ENCODE results near the gene ACOT11.
"Not testable (repeated sequence)": the region's sequence is repeated elsewhere in the genome, so short reads cannot be mapped to it uniquely, and the experiment has no call there.

Gene ACOT11

GRCh38 chr1:54623216-54624007 is 75.4 kb downstream of the ACOT11 start, which contains the start of gene FAM151A:
FAM151A (minus strand) TSS chr1:54623525; CDS start chr1:54623395, 130 bp downstream.
- no peaks in the 10 kb centered on the region for H3K27me3 ChIP-seq (ENCODE audit: control insufficient read depth, insufficient read depth, low read length, poor library complexity, severe bottlenecking)
- H3K4me3 ChIP-seq (ENCODE audit: insufficient read depth, low read depth, low read length): no peak within 1 kb of the TSS
- H3K27ac ChIP-seq (ENCODE audit: insufficient read depth, low read depth, low read length, poor library complexity, severe bottlenecking): no peak within 1 kb of the TSS
- 84 to 87% methylated on average over 18 of the region's 18 CpGs for WGBS, 2 experiments
- peaks cover 5% of the 10 kb centered on the region for H3K4me1 ChIP-seq (ENCODE audit: control insufficient read depth, insufficient read depth, low read length)
- no peaks in the 10 kb centered on the region for H3K9me3 ChIP-seq (ENCODE audit: control insufficient read depth, low read length)
- no peaks in the 10 kb centered on the region for H3K36me3 ChIP-seq (ENCODE audit: control insufficient read depth, insufficient read depth, low read length)

GRCh38 chr1:54624466-54625464 is 76.7 kb downstream of the ACOT11 start:
- peaks cover 3% of the 10 kb centered on the region for H3K4me1 ChIP-seq (ENCODE audit: control insufficient read depth, insufficient read depth, low read length)
- H3K4me3 ChIP-seq (ENCODE audit: insufficient read depth, low read depth, low read length): no peak overlapping the region
- H3K27ac ChIP-seq (ENCODE audit: insufficient read depth, low read depth, low read length, poor library complexity, severe bottlenecking): no peak overlapping the region
- H3K9me3 ChIP-seq (ENCODE audit: control insufficient read depth, low read length): no peaks in the 10 kb centered on the region
- WGBS, 2 experiments: 83% methylated on average over 7 to 8 of the region's 8 CpGs
- no peaks in the 10 kb centered on the region for H3K27me3 ChIP-seq (ENCODE audit: control insufficient read depth, insufficient read depth, low read length, poor library complexity, severe bottlenecking)
- H3K36me3 ChIP-seq (ENCODE audit: control insufficient read depth, insufficient read depth, low read length): no peaks in the 10 kb centered on the region

- no peak overlapping the region for H3K27ac ChIP-seq (ENCODE audit: insufficient read depth, low read depth, low read length, poor library complexity, severe bottlenecking)
- 86 to 90% methylated on average over 10 of the region's 10 CpGs for WGBS, 2 experiments
- no peaks in the 10 kb centered on the region for H3K9me3 ChIP-seq (ENCODE audit: control insufficient read depth, low read length)
- H3K27me3 ChIP-seq (ENCODE audit: control insufficient read depth, insufficient read depth, low read length, poor library complexity, severe bottlenecking): no peaks in the 10 kb centered on the region
- H3K4me3 ChIP-seq (ENCODE audit: insufficient read depth, low read depth, low read length): no peak overlapping the region
- H3K36me3 ChIP-seq (ENCODE audit: control insufficient read depth, insufficient read depth, low read length): no peaks in the 10 kb centered on the region
- H3K4me1 ChIP-seq (ENCODE audit: control insufficient read depth, insufficient read depth, low read length): no peaks in the 10 kb centered on the region
These were observed 79.2 kb downstream of the ACOT11 start for GRCh38 chr1:54627196-54627595.

GRCh38 chr1:54635804-54636203 is 87.8 kb downstream of the ACOT11 start:
- not testable (repeated sequence) for H3K27ac ChIP-seq (ENCODE audit: insufficient read depth, low read depth, low read length, poor library complexity, severe bottlenecking); H3K9me3 ChIP-seq (ENCODE audit: control insufficient read depth, low read length); H3K4me1 ChIP-seq (ENCODE audit: control insufficient read depth, insufficient read depth, low read length); H3K4me3 ChIP-seq (ENCODE audit: insufficient read depth, low read depth, low read length); H3K27me3 ChIP-seq (ENCODE audit: control insufficient read depth, insufficient read depth, low read length, poor library complexity, severe bottlenecking); H3K36me3 ChIP-seq (ENCODE audit: control insufficient read depth, insufficient read depth, low read length)
- 92 to 93% methylated on average over 7 of the region's 7 CpGs for WGBS, 2 experiments

- H3K27ac ChIP-seq (ENCODE audit: insufficient read depth, low read depth, low read length, poor library complexity, severe bottlenecking); H3K4me1 ChIP-seq (ENCODE audit: control insufficient read depth, insufficient read depth, low read length); H3K36me3 ChIP-seq (ENCODE audit: control insufficient read depth, insufficient read depth, low read length); H3K4me3 ChIP-seq (ENCODE audit: insufficient read depth, low read depth, low read length); H3K27me3 ChIP-seq (ENCODE audit: control insufficient read depth, insufficient read depth, low read length, poor library complexity, severe bottlenecking); H3K9me3 ChIP-seq (ENCODE audit: control insufficient read depth, low read length): not testable (repeated sequence)
- WGBS, 2 experiments: 85 to 88% methylated on average over 11 to 13 of the region's 14 CpGs
These were observed 88.7 kb downstream of the ACOT11 start for GRCh38 chr1:54636461-54637446.

- H3K9me3 ChIP-seq (ENCODE audit: control insufficient read depth, low read length): no peaks in the 10 kb centered on the region
- H3K36me3 ChIP-seq (ENCODE audit: control insufficient read depth, insufficient read depth, low read length): no peaks in the 10 kb centered on the region
- H3K27ac ChIP-seq (ENCODE audit: insufficient read depth, low read depth, low read length, poor library complexity, severe bottlenecking): no peak overlapping the region
- H3K27me3 ChIP-seq (ENCODE audit: control insufficient read depth, insufficient read depth, low read length, poor library complexity, severe bottlenecking): no peaks in the 10 kb centered on the region
- no peaks in the 10 kb centered on the region for H3K4me1 ChIP-seq (ENCODE audit: control insufficient read depth, insufficient read depth, low read length)
- WGBS, 2 experiments: 83 to 84% methylated on average over 4 of the region's 4 CpGs
- no peak overlapping the region for H3K4me3 ChIP-seq (ENCODE audit: insufficient read depth, low read depth, low read length)
These were observed 92.3 kb downstream of the ACOT11 start for GRCh38 chr1:54640361-54640760.

- H3K27me3 ChIP-seq (ENCODE audit: control insufficient read depth, insufficient read depth, low read length, poor library complexity, severe bottlenecking): no peaks in the 10 kb centered on the region
- H3K4me3 ChIP-seq (ENCODE audit: insufficient read depth, low read depth, low read length): no peak within 1 kb of the TSS
- WGBS, 2 experiments: 94 to 95% methylated on average over 8 of the region's 8 CpGs
- no peaks in the 10 kb centered on the region for H3K4me1 ChIP-seq (ENCODE audit: control insufficient read depth, insufficient read depth, low read length)
- no peaks in the 10 kb centered on the region for H3K9me3 ChIP-seq (ENCODE audit: control insufficient read depth, low read length)
- H3K27ac ChIP-seq (ENCODE audit: insufficient read depth, low read depth, low read length, poor library complexity, severe bottlenecking): no peak within 1 kb of the TSS
- no peaks in the 10 kb centered on the region for H3K36me3 ChIP-seq (ENCODE audit: control insufficient read depth, insufficient read depth, low read length)
These were observed 93.1 kb downstream of the ACOT11 start, which contains the start of gene MROH7 for GRCh38 chr1:54640863-54641836. MROH7 (plus strand) TSS chr1:54641786; CDS start chr1:54652927, 11,141 bp downstream.

- H3K36me3 ChIP-seq (ENCODE audit: control insufficient read depth, insufficient read depth, low read length): no peaks in the 10 kb centered on the region
- H3K4me3 ChIP-seq (ENCODE audit: insufficient read depth, low read depth, low read length): no peak overlapping the region
- H3K4me1 ChIP-seq (ENCODE audit: control insufficient read depth, insufficient read depth, low read length): no peaks in the 10 kb centered on the region
- no peaks in the 10 kb centered on the region for H3K27me3 ChIP-seq (ENCODE audit: control insufficient read depth, insufficient read depth, low read length, poor library complexity, severe bottlenecking)
- no peak overlapping the region for H3K27ac ChIP-seq (ENCODE audit: insufficient read depth, low read depth, low read length, poor library complexity, severe bottlenecking)
- no peaks in the 10 kb centered on the region for H3K9me3 ChIP-seq (ENCODE audit: control insufficient read depth, low read length)
These were observed 95.7 kb downstream of the ACOT11 start for GRCh38 chr1:54643736-54644135.
